GM19328 (cell line): ENCODE measurements around the gene SAMD8.
A peak's percentile ranks its signal among the peaks of the same experiment; 100 is the strongest.
"Not testable (repeated sequence)": the region's sequence is repeated elsewhere in the genome, so short reads cannot be mapped to it uniquely, and the experiment has no call there.

Experiments used
- ATAC-seq: cut with Tn5 transposase; IDR thresholded peaks from one replicate; pipeline ENCODE4 v1.9.1; 2021; ENCODE audit warnings: mild to moderate bottlenecking, moderate library complexity; ENCODE audit not compliant: unreplicated experiment

The SAMD8 gene

GRCh38 chr10:75210282-75211006 lies 99.0 kb downstream of the SAMD8 start, which contains the start of gene VDAC2:
TSS of gene VDAC2 (plus strand) at chr10:75210796. CDS start at chr10:75211159, 363 bp downstream.
- ATAC-seq: peak; percentile 77

DNA sequence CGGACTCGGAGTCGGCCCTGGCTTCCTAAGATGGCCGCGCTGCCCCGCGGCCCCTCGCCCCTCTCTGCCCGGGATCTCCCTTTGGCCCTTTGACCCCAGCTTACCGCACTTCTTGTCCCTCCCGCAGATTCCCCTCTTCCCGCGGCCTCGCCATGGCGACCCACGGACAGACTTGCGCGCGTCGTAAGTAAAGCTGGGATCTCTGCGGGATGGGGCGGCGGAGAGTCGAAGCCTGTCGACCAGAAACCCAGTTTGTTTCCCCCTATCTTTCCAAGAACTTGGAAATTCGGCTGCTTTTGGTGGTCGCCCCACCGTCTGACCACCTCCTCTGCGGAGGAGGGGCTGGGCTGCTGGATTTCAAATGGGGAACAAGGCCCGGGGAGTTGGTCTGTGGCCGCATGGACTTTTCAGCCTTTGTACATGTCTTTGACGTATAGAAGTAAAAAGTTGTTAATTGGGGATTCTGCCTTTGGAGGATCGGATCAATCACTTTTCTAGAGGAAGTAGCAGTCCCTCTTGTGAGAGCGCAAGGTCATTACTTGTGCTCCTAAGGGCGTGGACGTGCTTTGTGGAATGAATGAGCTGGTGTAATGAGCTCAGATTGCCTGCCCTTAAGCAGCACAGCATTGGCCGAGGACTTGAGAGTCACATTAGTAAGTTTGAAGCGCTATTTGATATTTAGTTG lies 99.7 kb downstream of the SAMD8 start:
- no peak for ATAC-seq

DNA sequence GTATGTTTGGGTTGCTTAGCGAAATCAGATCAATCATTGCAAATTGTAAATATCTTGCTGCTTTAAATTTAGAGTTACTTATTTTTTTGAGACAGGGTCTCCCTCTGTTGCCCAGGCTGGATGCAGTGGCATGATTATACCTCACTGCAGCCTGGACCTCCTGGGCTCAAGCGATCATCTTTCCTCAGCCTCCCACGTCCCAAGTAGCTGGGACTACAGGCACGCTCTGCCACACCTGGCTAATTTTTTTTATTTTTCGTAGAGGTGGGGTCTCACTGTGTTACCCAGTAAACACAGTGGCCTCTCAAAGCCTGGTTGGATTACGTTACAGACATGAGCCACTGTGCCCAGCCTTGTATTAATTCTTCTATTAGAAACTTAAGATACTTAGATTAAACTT lies 100.9 kb downstream of the SAMD8 start:
- ATAC-seq: no peak

- no peak for ATAC-seq
These were observed 108.8 kb downstream of the SAMD8 start for GRCh38 chr10:75220274-75220673.

DNA sequence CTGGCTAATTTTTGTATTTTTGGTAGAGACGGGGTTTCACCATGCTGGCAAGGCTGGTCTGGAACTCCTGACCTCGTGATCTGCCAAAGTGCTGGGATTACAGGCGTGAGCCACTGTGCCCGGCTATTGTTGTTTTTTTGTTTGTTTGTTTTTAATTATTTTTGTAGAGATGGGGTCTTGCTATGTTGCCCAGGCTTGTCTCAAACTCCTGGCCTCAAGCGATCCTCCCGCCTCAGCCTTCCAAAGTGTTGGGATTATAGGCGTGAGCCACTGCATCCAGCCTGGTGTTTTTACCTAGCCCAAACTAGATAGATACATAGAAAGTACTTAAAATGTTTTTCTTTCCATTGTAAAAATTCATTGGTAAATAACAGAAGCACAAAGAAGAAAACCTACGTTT lies 110.0 kb downstream of the SAMD8 start:
- not testable (repeated sequence) for ATAC-seq

DNA sequence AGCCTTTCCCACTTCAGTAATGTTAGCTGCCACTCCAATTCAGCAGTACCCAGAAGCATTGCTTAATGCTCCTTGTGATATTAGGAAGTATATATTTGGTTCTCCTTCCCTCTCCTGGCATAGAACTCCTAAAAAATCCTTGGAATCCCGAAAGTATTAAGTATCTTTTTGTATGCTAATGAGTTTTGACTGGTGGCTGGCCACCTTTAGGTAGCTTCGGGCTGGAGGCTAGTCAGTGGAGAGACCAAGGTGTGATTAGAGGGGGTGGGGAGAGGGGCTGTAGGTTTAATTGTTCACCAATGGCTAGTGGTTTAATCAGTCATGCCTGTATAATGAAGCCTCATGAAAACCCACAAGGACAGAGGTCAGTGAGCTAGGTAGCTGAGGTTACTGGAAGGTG lies 112.1 kb downstream of the SAMD8 start:
- ATAC-seq: no peak

GRCh38 chr10:75226095-75226494 lies 114.6 kb downstream of the SAMD8 start:
- ATAC-seq: no peak

DNA sequence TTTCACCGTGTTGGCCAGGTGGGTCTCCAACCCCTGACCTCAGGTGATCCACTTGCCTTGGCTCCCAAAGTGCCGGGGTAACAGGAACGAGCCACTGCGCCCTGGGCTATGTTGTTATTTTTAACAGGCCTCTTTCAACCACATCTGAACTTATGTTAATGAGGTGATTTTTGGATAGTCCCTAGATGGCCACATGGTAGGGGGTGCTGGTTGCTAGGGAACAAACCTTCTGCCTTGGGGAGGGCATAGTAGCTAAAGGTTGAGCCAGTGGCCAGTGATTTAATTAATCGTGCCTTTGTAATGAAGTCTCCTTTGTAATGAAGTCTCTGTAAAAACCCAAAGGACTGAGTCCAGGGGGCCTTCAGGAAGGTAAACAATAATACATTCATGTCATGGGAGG lies 115.2 kb downstream of the SAMD8 start:
- ATAC-seq: no peak

DNA sequence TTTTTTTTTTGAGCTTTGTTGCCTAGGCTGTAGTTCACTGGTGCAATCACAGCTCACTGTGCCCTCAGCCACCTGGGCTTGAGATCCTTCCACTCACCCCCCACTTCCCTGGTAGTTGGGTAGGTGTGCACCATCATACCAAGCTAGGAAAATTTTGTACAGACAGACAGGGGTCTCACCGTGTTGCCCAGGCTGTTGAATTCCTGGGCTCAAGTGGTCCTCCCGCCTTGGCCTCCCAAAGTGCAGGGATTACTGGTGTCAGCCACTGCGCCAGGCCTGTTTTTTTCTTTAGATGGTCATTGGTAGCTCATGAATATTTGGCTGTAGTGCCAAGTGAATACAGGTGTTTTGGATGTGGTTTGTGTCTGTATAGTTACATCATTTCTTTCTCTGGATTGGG lies 116.8 kb downstream of the SAMD8 start:
- ATAC-seq: no peak

DNA sequence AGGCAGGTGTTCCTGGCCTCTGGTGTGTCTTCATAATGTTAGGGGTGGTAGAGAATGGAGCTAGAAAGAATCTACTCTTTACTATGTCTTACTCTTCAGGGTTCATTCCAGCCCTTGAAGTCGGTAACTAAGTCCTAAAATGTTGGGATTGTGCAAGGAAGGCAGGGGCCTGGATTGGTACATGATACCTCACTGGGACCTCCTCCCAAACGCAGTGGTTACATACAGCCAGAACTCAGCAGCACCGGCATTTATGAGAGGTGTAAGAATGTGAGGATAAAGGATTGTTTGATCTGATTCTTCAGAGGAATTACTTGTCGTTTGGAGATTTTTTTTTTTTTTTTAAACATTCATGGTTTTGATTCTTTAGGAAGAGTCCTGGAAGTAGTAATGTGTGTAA lies 117.4 kb downstream of the SAMD8 start:
- ATAC-seq: no peak

- no peak for ATAC-seq
These were observed 118.5 kb downstream of the SAMD8 start for GRCh38 chr10:75229971-75230370.

GRCh38 chr10:75230600-75231038 lies 119.2 kb downstream of the SAMD8 start:
- ATAC-seq: peak; percentile 41
